Measurements from ENCODE around the gene PRG3.

PRG3 gene

GRCh38 chr11:57380975-57381374 lies at the start of gene PRG3:
Gene PRG3, minus strand, starts transcription at chr11:57381150. Its CDS starts 442 bp downstream, at chr11:57380708.
- DNase-seq = no peak

DNA sequence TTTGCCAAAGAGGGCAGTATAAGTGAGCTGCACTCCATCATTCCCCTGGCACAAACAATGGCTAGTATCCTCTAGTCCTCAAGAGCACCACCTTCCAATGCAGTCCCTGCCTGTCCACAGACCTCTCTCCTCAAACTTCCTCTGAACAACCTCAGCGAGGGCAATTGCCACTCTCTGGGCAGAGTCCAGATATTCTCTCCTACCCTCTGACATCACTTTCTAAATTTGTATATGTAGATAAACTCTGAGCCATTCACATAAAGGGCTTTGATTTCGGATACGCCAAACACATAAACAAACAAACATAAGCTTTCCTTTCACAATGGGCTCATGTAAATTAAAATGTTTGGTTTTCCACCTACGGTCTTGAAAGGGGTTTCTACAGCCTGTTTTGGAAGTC lies 49.0 kb upstream of the PRG3 start:
- no peak for DNase-seq

- DNase-seq = no peak
These were observed 47.7 kb upstream of the PRG3 start for GRCh38 chr11:57428643-57429042.

- no peak for DNase-seq
These were observed 46.8 kb upstream of the PRG3 start for GRCh38 chr11:57427727-57428082.

DNA sequence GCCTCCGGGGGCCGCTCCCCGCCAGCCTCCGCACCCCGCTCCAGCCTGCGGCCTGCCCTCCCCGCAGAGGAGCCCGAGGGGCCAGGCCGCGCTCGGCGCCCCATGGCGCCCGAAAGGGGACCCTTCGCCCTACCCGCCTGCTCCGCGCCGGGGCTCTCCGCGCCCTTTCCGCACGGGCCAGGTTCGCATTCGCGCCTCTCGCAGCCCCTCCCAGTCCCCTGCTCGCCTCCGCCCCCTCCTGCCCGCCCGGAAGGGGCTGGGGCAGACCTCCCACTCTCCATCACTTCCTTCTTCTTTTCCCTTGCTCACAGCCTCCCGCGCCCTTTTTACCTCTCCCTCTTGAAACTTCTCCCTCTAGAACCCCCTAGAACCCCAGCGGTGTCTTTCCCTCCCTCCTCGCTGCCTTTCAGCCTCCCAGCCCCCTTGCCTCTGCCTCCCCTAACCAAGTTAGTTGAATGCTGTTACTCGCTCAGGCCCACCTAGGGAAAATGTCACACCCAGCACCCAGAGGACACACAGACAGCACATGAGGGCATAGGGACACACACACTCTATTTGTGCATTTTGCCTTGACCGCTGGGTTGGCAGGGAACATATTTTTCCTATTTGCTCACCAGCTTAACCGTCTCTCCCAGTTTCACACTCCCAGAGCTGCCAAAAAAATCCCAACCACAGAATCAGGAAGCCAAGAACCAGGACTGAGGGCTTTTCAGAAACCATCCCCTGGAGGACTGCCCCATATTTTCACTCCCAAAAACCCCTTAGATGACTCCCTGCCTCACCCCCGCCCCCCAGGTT lies 46.2 kb upstream of the PRG3 start, which contains the start of gene SLC43A3:
Gene SLC43A3 (minus strand): TSS at position 193 of the 798 bp plus-strand sequence. CDS start 949 bp downstream, outside the sequence.
- peak; percentile 89 for DNase-seq

- peak; percentile 28 for DNase-seq
These were observed 45.5 kb upstream of the PRG3 start for GRCh38 chr11:57426439-57426928.

DNA sequence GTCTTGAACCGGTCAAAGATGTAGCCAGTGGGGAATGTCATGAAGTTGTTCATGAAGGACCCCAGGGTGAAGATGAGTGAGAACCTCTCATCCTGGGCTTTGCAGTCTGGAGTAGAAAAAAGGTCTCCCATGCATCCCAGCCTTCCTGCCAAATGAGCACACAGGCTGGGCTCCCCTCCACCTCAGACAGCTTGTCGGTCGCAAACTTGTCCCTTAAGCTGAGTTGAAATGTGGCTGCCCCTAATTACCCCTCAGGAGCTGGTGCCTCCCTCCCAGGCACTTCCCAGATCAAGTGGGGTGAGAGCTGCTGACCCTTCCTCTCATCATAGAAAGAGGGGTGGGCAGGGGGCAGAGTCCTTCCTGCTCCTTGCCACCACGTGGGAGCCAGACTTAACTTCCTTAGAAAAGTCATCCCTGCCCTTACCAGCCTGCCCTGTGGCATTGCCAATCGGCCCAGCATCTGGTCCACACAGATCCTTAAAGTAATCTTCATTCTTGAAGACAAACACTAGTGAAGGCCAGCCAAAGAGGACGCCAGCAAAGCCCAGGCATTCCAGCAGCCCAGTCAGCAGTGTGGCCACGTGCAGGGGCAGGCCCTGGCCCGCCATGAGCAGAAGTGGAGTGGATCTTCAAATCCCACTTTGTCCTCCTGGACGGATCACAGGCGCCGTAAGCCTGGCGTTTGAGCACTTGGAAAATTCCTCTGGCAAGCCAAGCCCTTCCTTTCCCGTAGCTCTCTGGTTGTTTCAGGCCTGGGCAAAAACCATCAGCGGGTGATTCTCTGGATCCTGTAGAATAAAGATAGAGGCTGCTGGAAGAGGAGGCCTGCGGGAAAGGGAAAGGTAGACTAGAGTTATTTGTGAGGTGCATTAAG lies 44.9 kb upstream of the PRG3 start:
- peak; percentile 31 for DNase-seq

DNA sequence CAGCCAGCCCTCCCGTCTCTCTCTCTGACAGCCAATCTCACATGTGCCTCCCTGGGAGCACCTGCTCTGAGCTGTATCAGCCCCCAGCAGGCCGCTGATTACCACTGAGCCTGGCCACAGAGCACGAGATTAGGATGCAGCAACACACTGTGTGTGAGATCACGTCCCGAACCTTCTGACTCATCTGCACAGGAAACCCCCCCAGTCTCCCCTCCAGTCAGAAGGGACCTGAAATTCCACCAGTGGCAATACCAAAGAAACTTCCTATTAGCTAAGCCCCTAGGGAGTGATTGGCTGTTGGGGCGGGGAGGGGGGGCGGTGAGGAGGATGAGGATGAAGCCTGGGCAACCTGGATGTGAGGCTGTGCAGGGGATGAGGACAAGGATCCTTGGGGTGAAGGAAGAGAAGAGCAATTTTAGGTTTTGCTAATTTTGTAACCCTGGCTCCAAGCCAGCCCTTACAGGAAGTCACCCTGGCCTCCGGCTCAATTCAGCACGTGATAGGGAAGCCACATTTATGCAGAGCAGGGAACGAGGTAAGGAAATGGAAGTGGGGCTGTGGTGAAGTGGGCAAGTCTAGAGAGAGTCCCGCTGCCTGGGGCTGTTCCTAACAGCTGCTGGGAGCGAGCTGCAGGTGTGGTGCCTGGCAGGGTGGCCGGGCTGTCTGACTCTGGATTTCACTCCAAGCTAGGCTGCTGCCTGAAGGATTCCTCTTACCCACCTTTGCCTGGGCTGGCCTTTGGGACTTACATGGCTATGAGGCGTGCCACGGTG lies 44.0 kb upstream of the PRG3 start:
- peak; percentile 92 for DNase-seq

- no peak for DNase-seq
These were observed 43.3 kb upstream of the PRG3 start for GRCh38 chr11:57424137-57424791.

GRCh38 chr11:57422669-57423068 lies 41.7 kb upstream of the PRG3 start:
- no peak for DNase-seq

DNA sequence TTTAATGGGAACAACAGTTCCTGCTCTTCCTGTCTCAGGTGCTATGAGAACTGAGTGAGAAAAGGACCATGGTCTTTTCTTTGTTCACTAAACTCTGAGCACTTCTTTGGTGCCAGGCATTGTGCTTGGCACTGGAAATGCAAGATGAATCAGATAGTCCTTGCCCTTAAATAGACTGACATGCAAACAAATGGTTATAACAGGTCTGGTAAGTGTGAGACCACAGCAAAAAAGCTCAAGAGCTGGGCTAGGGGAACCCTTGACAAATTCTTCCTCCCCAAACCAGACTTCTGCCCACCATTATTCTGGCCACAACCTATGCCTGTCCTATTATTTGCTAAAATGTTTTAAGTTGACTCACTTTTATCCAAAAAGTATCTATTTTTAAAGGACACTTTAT lies 40.9 kb upstream of the PRG3 start:
- no peak for DNase-seq

DNA sequence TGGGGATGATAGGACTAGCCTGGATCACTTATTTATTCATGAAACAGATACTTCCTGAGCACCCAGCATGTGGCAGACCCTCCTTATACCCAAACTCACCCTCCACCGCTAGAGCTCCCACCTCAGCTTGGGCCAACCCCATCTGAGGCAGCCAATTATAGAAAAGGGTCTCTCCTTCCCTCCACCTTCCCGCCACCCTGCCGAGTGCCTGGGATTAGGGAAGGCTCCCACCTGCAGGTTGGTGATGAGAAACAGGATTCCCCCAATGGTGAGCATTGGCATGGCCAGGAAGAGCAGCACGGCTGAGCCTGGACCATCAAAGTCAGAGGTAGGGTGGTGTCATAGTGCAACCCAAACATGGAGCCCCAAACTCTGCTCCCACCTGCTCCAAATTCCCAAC lies 40.1 kb upstream of the PRG3 start:
- no peak for DNase-seq

- DNase-seq = no peak
These were observed 38.2 kb upstream of the PRG3 start for GRCh38 chr11:57419146-57419545.

DNA sequence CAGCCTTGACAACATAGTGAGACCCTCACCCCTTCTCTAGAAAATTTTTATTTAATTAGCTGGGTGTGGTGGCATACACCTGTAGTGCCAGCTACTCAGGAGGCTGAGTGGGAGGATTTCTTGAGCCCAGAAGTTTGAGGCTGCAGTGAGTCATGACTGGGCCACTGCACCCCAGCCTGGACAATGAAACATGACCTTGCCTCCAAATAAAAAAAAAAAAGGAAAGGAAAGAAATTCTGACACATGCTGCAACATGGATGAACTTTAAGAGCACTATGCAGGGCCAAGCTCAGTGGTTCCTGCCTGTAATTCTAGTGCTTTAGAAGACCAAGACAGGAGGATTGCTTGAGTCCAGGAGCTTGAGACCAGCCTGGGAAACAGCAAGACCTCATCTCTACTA lies 37.2 kb upstream of the PRG3 start:
- no peak for DNase-seq

GRCh38 chr11:57417056-57417455 lies 36.1 kb upstream of the PRG3 start:
- no peak for DNase-seq

GRCh38 chr11:57416436-57416835 lies 35.5 kb upstream of the PRG3 start:
- DNase-seq = no peak

DNA sequence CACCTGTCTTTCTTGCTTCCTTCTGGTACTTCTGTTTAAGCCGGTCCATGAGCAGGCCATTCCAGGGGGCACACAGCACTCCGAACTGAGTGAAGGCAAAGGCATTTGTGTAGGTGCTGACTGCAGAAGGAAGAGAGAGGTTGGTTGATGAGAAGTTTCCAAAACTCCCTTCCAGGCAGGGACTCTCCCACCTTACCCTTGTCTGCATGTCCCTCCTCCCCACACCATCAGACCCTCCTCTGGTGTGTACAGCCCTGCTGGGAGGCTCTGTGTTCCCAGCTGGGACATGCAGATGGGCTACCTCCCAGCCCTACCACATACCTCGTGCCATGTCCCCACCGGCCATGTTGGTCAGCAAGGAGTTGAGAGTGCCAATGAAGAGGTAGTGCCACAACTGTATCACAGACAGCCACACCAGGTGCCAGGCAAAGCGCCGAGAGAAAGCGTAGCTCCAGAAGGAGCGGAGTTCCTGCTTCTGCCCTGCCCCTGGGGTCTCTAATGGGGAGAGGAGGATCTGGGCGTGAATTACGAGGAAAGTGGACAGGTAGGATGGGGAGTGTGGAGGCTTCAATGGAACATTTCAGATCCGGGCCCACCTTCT lies 33.8 kb upstream of the PRG3 start:
- DNase-seq = no peak

DNA sequence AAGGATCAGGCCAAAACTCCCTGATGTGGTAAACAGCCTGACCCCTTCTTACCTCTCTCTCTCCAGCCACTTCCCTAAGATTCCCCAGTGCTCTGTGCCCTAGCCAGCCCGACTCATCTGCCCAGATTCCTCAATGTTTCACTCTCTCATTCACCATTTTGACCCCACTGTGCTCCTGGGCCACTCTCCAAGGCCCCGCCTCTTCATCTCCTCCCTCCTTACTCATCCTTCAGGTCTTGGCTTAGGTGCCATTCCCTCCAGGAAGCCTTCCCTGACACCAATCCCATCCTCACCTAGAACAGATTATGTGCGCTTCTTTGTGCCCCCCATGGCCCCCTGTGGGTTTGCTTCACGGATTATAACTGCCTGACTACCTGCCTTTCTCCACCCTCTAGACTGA lies 32.7 kb upstream of the PRG3 start:
- no peak for DNase-seq

DNA sequence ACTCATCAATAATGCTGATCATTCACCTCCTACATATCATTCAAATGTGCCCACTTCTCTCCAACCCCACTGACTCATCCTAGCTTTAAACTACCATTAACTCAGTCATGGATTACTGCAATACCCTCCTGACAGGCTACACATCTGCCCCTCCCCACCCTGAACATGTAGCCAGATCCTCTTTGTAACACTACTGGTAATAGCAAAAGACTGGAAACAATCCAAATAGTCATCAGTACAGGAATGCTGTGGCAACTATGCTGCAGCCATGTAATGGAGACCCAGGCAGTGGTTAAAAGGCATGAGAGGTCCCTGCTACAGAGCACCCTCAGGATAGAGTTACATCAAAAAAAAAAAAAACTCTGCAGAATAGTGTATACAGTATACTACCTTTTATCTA lies 29.3 kb upstream of the PRG3 start:
- no peak for DNase-seq

- no peak for DNase-seq
These were observed 28.6 kb upstream of the PRG3 start for GRCh38 chr11:57409321-57410100.

DNA sequence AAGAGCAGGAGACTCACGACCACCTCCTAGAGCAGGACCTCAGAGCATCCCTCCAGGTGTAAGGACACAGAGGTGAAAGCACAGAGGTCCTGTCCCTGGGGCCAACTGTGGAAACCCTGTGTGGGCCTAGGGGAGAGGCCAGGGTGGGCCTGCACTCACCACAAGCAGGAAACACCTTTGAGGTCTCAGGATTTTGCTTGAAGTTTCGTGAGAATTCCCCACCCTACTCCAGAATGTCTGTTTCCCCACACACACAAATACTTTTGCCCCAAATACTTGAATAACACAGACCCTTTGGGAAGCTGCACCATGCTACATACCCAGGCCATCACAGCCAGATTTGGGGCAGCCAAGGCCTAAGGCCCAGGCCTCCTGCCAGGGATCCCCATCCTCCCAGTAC lies 27.8 kb upstream of the PRG3 start:
- no peak for DNase-seq

All from activated CD4-positive, alpha-beta T cell treated with anti-CD3 and anti-CD28 coated beads for 48 hours (primary cell).